22Rv1 (cell line): ENCODE data around the gene ATXN1.

ENCODE experiments used
- ZFX ChIP-seq: fragments of 450-650 bp; IDR thresholded peaks from 2 replicates; pipeline ENCODE4 v1.6.1; 2017; ENCODE audit warnings: antibody characterized with exemption, borderline replicate concordance
- TF ChIP-seq, protein P1 (sequence below): fragments of 450-650 bp; IDR thresholded peaks from 2 replicates; pipeline ENCODE4 v1.5.1; 2017; ENCODE audit warnings: mild to moderate bottlenecking

DNA sequence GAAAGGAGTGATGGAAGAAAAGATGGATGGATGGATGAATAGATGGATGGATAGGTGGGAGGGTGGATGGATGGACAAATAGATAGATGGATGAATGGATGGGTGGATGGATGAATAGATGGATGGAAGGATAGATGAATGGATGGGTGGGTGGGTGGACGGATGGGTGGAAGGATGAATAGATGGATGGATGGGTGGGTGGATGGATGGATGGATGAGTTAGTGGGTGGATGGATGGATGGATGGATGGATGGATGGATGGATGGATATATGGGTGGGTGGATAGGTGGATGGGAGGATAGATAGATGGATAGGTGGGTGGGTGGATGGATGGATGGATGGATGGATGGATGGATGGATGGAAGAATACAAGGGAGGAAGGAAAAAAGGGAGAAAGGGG lies 82.2 kb downstream of the ATXN1 start:
- TF ChIP-seq, protein P1, sequence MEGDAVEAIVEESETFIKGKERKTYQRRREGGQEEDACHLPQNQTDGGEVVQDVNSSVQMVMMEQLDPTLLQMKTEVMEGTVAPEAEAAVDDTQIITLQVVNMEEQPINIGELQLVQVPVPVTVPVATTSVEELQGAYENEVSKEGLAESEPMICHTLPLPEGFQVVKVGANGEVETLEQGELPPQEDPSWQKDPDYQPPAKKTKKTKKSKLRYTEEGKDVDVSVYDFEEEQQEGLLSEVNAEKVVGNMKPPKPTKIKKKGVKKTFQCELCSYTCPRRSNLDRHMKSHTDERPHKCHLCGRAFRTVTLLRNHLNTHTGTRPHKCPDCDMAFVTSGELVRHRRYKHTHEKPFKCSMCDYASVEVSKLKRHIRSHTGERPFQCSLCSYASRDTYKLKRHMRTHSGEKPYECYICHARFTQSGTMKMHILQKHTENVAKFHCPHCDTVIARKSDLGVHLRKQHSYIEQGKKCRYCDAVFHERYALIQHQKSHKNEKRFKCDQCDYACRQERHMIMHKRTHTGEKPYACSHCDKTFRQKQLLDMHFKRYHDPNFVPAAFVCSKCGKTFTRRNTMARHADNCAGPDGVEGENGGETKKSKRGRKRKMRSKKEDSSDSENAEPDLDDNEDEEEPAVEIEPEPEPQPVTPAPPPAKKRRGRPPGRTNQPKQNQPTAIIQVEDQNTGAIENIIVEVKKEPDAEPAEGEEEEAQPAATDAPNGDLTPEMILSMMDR = no peak
- TF ChIP-seq ZFX = no peak
